HEK293 (cell line): ENCODE data around the gene NUSAP1.

ENCODE experiments used
- HOXA7 ChIP-seq: sonication (generic); formaldehyde crosslinking; IDR thresholded peaks from 2 replicates; pipeline ENCODE4 v1.8.1; 2022; ENCODE audit warnings: missing genetic modification reagents, borderline replicate concordance
- SP3 ChIP-seq: fragments of 450-650 bp; formaldehyde crosslinking; IDR thresholded peaks from 2 replicates; pipeline ENCODE4 v1.5.1; 2016; ENCODE audit warnings: missing biosample characterization, missing genetic modification characterization
- ZBTB20 ChIP-seq: fragments of 450-650 bp; formaldehyde crosslinking; IDR thresholded peaks from 2 replicates; pipeline ENCODE4 v1.5.1; 2016; ENCODE audit warnings: missing biosample characterization, missing genetic modification characterization
- ZBTB7A ChIP-seq: fragments of 450-650 bp; formaldehyde crosslinking; IDR thresholded peaks from 2 replicates; pipeline ENCODE4 v1.5.1; 2016; ENCODE audit warnings: low read depth, missing biosample characterization, missing genetic modification characterization
- ZBTB8A ChIP-seq: fragments of 450-650 bp; formaldehyde crosslinking; IDR thresholded peaks from 2 replicates; pipeline ENCODE4 v1.5.1; 2016; ENCODE audit warnings: missing biosample characterization, missing genetic modification characterization
- ZFP3 ChIP-seq: fragments of 450-650 bp; formaldehyde crosslinking; IDR thresholded peaks from 2 replicates; pipeline ENCODE4 v1.5.1; 2016; ENCODE audit warnings: low read depth, missing biosample characterization, missing genetic modification characterization
- ZNF121 ChIP-seq: fragments of 450-650 bp; formaldehyde crosslinking; IDR thresholded peaks from 2 replicates; pipeline ENCODE4 v1.5.1; 2016; ENCODE audit warnings: missing biosample characterization, missing genetic modification characterization
- ZNF157 ChIP-seq: fragments of 450-650 bp; formaldehyde crosslinking; IDR thresholded peaks from 2 replicates; pipeline ENCODE4 v1.5.1; 2016; ENCODE audit warnings: missing biosample characterization, missing genetic modification characterization
- ZNF175 ChIP-seq: fragments of 450-650 bp; formaldehyde crosslinking; IDR thresholded peaks from 2 replicates; pipeline ENCODE4 v1.5.1; 2016; ENCODE audit warnings: missing biosample characterization, missing genetic modification characterization
- ZNF221 ChIP-seq: fragments of 450-650 bp; formaldehyde crosslinking; IDR thresholded peaks from 2 replicates; pipeline ENCODE4 v1.5.1; 2017; ENCODE audit warnings: missing biosample characterization, missing genetic modification characterization, borderline replicate concordance
- ZNF23 ChIP-seq: fragments of 450-650 bp; formaldehyde crosslinking; IDR thresholded peaks from 2 replicates; pipeline ENCODE4 v1.5.1; 2016; ENCODE audit warnings: missing biosample characterization, missing genetic modification characterization, borderline replicate concordance
- ZNF239 ChIP-seq: fragments of 450-650 bp; formaldehyde crosslinking; IDR thresholded peaks from 2 replicates; pipeline ENCODE4 v1.5.1; 2016; ENCODE audit warnings: missing biosample characterization, missing genetic modification characterization
- ZNF302 ChIP-seq: fragments of 450-650 bp; formaldehyde crosslinking; IDR thresholded peaks from 2 replicates; pipeline ENCODE4 v1.5.1; 2016; ENCODE audit warnings: missing biosample characterization, missing genetic modification characterization, low read depth
- ZNF350 ChIP-seq: fragments of 450-650 bp; formaldehyde crosslinking; IDR thresholded peaks from 2 replicates; pipeline ENCODE4 v1.5.0; 2017; ENCODE audit warnings: missing biosample characterization, mild to moderate bottlenecking, missing genetic modification characterization
- ZNF391 ChIP-seq: fragments of 450-650 bp; formaldehyde crosslinking; IDR thresholded peaks from 2 replicates; pipeline ENCODE4 v1.5.1; 2016; ENCODE audit warnings: low read depth, missing biosample characterization, missing genetic modification characterization, borderline replicate concordance
- ZNF514 ChIP-seq: fragments of 450-650 bp; formaldehyde crosslinking; IDR thresholded peaks from 2 replicates; pipeline ENCODE4 v1.5.1; 2016; ENCODE audit warnings: missing biosample characterization, missing genetic modification characterization
- ZNF560 ChIP-seq: fragments of 450-650 bp; formaldehyde crosslinking; IDR thresholded peaks from 2 replicates; pipeline ENCODE4 v1.5.1; 2017; ENCODE audit warnings: missing biosample characterization, missing genetic modification characterization, borderline replicate concordance
- ZNF670 ChIP-seq: fragments of 450-650 bp; formaldehyde crosslinking; IDR thresholded peaks from 2 replicates; pipeline ENCODE4 v1.5.1; 2016; ENCODE audit warnings: missing biosample characterization, missing genetic modification characterization, low read depth
- ZNF707 ChIP-seq: fragments of 450-650 bp; formaldehyde crosslinking; IDR thresholded peaks from 2 replicates; pipeline ENCODE4 v1.5.1; 2016; ENCODE audit warnings: missing biosample characterization, missing genetic modification characterization
- ZNF747 ChIP-seq: fragments of 450-650 bp; formaldehyde crosslinking; IDR thresholded peaks from 2 replicates; pipeline ENCODE4 v1.5.1; 2016; ENCODE audit warnings: missing biosample characterization, missing genetic modification characterization
- ZSCAN4 ChIP-seq: fragments of 450-650 bp; formaldehyde crosslinking; IDR thresholded peaks from 2 replicates; pipeline ENCODE4 v1.5.1; 2017; ENCODE audit warnings: missing biosample characterization, missing genetic modification characterization
- ZSCAN5A ChIP-seq: fragments of 450-650 bp; formaldehyde crosslinking; IDR thresholded peaks from 2 replicates; pipeline ENCODE4 v1.5.1; 2016; ENCODE audit warnings: missing biosample characterization, missing genetic modification characterization
- TF ChIP-seq, protein P1 (sequence below): fragments of 450-650 bp; formaldehyde crosslinking; IDR thresholded peaks from 2 replicates; pipeline ENCODE4 v1.5.1; 2016; ENCODE audit warnings: missing biosample characterization, missing genetic modification characterization
- TF ChIP-seq, protein P2 (sequence below): fragments of 450-650 bp; formaldehyde crosslinking; optimal IDR thresholded peaks from 2 replicates; pipeline ENCODE3; 2016; ENCODE audit warnings: missing biosample characterization, mild to moderate bottlenecking, missing genetic modification characterization
- TF ChIP-seq, protein P3 (sequence below): fragments of 450-650 bp; formaldehyde crosslinking; IDR thresholded peaks from 2 replicates; pipeline ENCODE4 v1.5.1; 2017; ENCODE audit warnings: missing biosample characterization, missing genetic modification characterization
- TF ChIP-seq, protein P4 (sequence below): fragments of 450-650 bp; IDR thresholded peaks from 2 replicates; pipeline ENCODE4 v1.5.1; 2018; ENCODE audit warnings: missing biosample characterization, missing genetic modification characterization
- TF ChIP-seq, protein P5 (sequence below): fragments of 450-650 bp; formaldehyde crosslinking; IDR thresholded peaks from 2 replicates; pipeline ENCODE4 v1.5.1; 2016; ENCODE audit warnings: missing biosample characterization, missing genetic modification characterization
- TF ChIP-seq, protein P6 (sequence below): fragments of 450-650 bp; formaldehyde crosslinking; IDR thresholded peaks from 2 replicates; pipeline ENCODE4 v1.5.1; 2016; ENCODE audit warnings: missing biosample characterization, missing genetic modification characterization

NUSAP1 gene

GRCh38 chr15:41332194-41333025 is at the start of gene NUSAP1, which contains the start of gene OIP5 (continued):
- TF ChIP-seq, protein P1, sequence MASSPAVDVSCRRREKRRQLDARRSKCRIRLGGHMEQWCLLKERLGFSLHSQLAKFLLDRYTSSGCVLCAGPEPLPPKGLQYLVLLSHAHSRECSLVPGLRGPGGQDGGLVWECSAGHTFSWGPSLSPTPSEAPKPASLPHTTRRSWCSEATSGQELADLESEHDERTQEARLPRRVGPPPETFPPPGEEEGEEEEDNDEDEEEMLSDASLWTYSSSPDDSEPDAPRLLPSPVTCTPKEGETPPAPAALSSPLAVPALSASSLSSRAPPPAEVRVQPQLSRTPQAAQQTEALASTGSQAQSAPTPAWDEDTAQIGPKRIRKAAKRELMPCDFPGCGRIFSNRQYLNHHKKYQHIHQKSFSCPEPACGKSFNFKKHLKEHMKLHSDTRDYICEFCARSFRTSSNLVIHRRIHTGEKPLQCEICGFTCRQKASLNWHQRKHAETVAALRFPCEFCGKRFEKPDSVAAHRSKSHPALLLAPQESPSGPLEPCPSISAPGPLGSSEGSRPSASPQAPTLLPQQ (tag by site-specific recombination), result peak; percentile 59
- TF ChIP-seq ZNF560 (tag by site-specific recombination), result no peak
- no peak for TF ChIP-seq ZFP3
- no peak for TF ChIP-seq ZNF670 (tag by site-specific recombination)
- peak; percentile 25; the same call in 1 of the 2 replicates for TF ChIP-seq ZBTB20 (tag by site-specific recombination)
- TF ChIP-seq, protein P2, sequence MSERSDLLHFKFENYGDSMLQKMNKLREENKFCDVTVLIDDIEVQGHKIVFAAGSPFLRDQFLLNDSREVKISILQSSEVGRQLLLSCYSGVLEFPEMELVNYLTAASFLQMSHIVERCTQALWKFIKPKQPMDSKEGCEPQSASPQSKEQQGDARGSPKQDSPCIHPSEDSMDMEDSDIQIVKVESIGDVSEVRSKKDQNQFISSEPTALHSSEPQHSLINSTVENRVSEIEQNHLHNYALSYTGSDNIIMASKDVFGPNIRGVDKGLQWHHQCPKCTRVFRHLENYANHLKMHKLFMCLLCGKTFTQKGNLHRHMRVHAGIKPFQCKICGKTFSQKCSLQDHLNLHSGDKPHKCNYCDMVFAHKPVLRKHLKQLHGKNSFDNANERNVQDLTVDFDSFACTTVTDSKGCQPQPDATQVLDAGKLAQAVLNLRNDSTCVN (tag by site-specific recombination), result peak; percentile 70
- TF ChIP-seq ZSCAN4 (tag by site-specific recombination), result no peak; the same call in 1 of the 2 replicates
- TF ChIP-seq ZNF391 (tag by site-specific recombination), result no peak
- peak; percentile 61 for TF ChIP-seq SP3
- TF ChIP-seq, protein P3, sequence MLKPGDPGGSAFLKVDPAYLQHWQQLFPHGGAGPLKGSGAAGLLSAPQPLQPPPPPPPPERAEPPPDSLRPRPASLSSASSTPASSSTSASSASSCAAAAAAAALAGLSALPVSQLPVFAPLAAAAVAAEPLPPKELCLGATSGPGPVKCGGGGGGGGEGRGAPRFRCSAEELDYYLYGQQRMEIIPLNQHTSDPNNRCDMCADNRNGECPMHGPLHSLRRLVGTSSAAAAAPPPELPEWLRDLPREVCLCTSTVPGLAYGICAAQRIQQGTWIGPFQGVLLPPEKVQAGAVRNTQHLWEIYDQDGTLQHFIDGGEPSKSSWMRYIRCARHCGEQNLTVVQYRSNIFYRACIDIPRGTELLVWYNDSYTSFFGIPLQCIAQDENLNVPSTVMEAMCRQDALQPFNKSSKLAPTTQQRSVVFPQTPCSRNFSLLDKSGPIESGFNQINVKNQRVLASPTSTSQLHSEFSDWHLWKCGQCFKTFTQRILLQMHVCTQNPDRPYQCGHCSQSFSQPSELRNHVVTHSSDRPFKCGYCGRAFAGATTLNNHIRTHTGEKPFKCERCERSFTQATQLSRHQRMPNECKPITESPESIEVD (tag by site-specific recombination), result no peak
- no peak for TF ChIP-seq ZNF23
- TF ChIP-seq, protein P4, sequence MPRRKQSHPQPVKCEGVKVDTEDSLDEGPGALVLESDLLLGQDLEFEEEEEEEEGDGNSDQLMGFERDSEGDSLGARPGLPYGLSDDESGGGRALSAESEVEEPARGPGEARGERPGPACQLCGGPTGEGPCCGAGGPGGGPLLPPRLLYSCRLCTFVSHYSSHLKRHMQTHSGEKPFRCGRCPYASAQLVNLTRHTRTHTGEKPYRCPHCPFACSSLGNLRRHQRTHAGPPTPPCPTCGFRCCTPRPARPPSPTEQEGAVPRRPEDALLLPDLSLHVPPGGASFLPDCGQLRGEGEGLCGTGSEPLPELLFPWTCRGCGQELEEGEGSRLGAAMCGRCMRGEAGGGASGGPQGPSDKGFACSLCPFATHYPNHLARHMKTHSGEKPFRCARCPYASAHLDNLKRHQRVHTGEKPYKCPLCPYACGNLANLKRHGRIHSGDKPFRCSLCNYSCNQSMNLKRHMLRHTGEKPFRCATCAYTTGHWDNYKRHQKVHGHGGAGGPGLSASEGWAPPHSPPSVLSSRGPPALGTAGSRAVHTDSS (tag by site-specific recombination), result no peak
- no peak for TF ChIP-seq ZBTB7A
- TF ChIP-seq ZBTB8A (tag by site-specific recombination), result 0 out of 2 replicates have a peak, but pooled peaks have one; percentile 35
- TF ChIP-seq ZNF747 (tag by site-specific recombination), result no peak
- no peak for TF ChIP-seq ZNF514 (tag by site-specific recombination)
- no peak for TF ChIP-seq ZNF350 (tag by site-specific recombination)
- no peak for TF ChIP-seq ZSCAN5A
- TF ChIP-seq ZNF302 (tag by site-specific recombination), result no peak
- TF ChIP-seq ZNF175 (tag by site-specific recombination), result no peak
- TF ChIP-seq ZNF239 (tag by site-specific recombination), result no peak
- no peak for TF ChIP-seq HOXA7 (CRISPR knock-in tag)
- TF ChIP-seq ZNF121 (tag by site-specific recombination), result no peak
- TF ChIP-seq, protein P5, sequence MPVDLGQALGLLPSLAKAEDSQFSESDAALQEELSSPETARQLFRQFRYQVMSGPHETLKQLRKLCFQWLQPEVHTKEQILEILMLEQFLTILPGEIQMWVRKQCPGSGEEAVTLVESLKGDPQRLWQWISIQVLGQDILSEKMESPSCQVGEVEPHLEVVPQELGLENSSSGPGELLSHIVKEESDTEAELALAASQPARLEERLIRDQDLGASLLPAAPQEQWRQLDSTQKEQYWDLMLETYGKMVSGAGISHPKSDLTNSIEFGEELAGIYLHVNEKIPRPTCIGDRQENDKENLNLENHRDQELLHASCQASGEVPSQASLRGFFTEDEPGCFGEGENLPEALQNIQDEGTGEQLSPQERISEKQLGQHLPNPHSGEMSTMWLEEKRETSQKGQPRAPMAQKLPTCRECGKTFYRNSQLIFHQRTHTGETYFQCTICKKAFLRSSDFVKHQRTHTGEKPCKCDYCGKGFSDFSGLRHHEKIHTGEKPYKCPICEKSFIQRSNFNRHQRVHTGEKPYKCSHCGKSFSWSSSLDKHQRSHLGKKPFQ (tag by site-specific recombination), result no peak
- TF ChIP-seq ZNF157 (tag by site-specific recombination), result no peak
- TF ChIP-seq, protein P6, sequence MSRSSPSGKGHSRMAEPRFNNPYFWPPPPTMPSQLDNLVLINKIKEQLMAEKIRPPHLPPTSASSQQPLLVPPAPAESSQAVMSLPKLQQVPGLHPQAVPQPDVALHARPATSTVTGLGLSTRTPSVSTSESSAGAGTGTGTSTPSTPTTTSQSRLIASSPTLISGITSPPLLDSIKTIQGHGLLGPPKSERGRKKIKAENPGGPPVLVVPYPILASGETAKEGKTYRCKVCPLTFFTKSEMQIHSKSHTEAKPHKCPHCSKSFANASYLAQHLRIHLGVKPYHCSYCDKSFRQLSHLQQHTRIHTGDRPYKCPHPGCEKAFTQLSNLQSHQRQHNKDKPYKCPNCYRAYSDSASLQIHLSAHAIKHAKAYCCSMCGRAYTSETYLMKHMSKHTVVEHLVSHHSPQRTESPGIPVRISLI (tag by site-specific recombination), result no peak
- TF ChIP-seq ZNF707 (tag by site-specific recombination), result no peak
- TF ChIP-seq ZNF221, result no peak
